ENCODE measurements around the gene THADA.

Gene THADA

DNA sequence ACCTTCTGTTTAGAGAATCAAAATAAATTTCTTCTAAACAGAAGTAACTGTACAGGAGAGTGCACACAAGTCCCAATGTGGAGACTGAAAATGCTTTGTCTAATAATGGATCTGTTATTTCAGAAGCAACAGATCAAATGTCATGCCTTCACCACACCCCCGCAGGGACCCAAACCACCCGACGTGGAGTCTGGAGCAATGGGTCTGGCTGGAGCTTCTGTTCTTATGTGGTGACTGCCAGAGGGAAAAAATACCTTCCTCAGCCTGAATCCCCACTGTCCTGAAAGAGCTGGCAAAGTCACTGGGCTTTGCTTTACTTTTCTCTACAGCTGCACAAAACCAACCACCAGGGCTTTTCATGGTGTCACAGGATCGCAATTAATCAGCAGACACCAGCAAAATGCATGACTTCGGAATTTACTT lies 250.4 kb downstream of the THADA start:
- Histone ChIP-seq H3K9me3 (ENCODE audit: insufficient read depth, low read length) (no peaks in the 10 kb centered on the region), H3K36me3 (replicated peaks; ENCODE audit: low read depth, low read length) (peaks cover 4% of the 10 kb centered on the region), H3K4me1 (ENCODE audit: low read length) (no peaks in the 10 kb centered on the region), H3K9ac (ENCODE audit: low read length) (no peak overlapping the region), H3K4me3 (ENCODE audit: low read length) (no peak overlapping the region), H4K20me1 (ENCODE audit: insufficient read depth, low read length) (no peaks in the 10 kb centered on the region), H3K4me2 (ENCODE audit: low read length) (no peak overlapping the region), H2AFZ (ENCODE audit: low read depth, low read length) (no peak overlapping the region), H3K79me2 (ENCODE audit: low read length) (no peaks in the 10 kb centered on the region), H3K27ac (ENCODE audit: low read length) (no peak overlapping the region), H3K27me3 (ENCODE audit: low read depth, low read length) (no peaks in the 10 kb centered on the region)
- TF ChIP-seq CTCF (IDR thresholded peaks at IDR 0.05; ENCODE audit: low read depth, low read length) (no peak), EZH2phosphoT487 (IDR thresholded peaks at IDR 0.05; ENCODE audit: low read depth) (no peak)

DNA sequence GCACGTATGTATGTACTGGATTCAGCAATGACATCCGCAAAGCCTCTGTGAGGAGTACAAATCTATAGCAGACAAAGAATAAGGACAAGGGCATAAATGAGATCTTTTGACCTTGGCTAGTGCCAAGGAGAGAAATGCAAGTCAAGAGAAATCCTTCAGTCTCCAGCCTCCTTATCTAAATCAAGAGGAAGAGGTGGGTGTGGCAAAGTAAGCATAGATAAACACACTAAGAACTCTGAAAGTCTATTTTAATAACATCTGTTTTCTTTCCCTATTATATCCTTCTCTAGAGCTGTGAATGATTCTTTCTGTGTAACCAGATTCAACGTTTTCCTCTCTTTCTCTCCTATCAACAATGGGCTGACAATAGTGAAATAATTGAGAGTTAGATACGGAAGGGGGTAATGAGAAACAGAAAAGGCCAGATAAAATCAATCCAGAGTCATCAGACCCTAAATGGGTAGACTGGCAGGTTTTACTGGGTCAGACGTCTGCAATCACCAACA lies 250.9 kb downstream of the THADA start:
- Histone ChIP-seq H2AFZ (ENCODE audit: low read depth, low read length) (no peak overlapping the region), H3K27me3 (ENCODE audit: low read depth, low read length) (no peaks in the 10 kb centered on the region), H3K4me2 (ENCODE audit: low read length) (no peak overlapping the region), H3K27ac (ENCODE audit: low read length) (no peak overlapping the region), H3K79me2 (ENCODE audit: low read length) (no peaks in the 10 kb centered on the region), H4K20me1 (ENCODE audit: insufficient read depth, low read length) (no peaks in the 10 kb centered on the region), H3K9ac (ENCODE audit: low read length) (no peak overlapping the region), H3K36me3 (replicated peaks; ENCODE audit: low read depth, low read length) (peaks cover 4% of the 10 kb centered on the region), H3K9me3 (ENCODE audit: insufficient read depth, low read length) (no peaks in the 10 kb centered on the region), H3K4me3 (ENCODE audit: low read length) (no peak overlapping the region), H3K4me1 (ENCODE audit: low read length) (no peaks in the 10 kb centered on the region)
- TF ChIP-seq CTCF (IDR thresholded peaks at IDR 0.05; ENCODE audit: low read depth, low read length) (no peak), EZH2phosphoT487 (IDR thresholded peaks at IDR 0.05; ENCODE audit: low read depth) (no peak)

DNA sequence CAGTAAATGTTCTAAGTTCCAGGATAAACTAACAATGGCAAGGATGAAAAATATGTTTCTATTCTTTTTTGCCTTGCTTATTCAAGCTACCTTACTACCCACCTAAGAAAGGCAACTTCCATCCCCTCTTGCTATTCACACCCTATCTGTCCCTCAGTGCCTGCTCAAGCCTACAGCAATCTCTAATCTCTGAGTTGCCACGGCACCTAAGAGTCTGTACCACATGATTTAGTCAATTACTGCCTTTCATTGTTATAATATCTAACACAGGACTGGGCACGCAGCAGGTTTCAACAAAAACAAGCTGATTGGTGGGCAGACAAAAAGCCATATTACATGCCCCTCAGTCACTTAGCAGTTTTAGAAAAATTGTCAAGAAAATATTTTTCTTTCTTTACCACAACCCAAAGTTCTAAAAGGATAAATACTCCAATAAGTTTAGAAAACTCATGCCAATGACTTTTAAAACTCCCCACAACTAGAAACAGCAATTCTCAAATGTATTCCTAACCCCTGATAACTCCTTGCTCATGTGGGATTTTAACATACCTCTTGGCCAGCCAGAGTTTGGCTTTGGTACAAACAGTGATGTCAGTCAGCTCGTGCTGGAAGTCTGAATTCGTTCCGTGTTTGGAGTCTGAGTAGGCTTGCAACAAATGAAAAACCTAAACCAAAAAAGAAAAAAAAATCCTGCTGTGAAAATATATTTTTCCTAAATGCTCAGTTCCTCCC lies 252.1 kb downstream of the THADA start:
- Histone ChIP-seq H3K9ac (ENCODE audit: low read length) (no peak overlapping the region), H3K27me3 (ENCODE audit: low read depth, low read length) (no peaks in the 10 kb centered on the region), H2AFZ (ENCODE audit: low read depth, low read length) (no peak overlapping the region), H3K79me2 (ENCODE audit: low read length) (no peaks in the 10 kb centered on the region), H3K9me3 (ENCODE audit: insufficient read depth, low read length) (no peaks in the 10 kb centered on the region), H3K4me2 (ENCODE audit: low read length) (no peak overlapping the region), H4K20me1 (ENCODE audit: insufficient read depth, low read length) (no peaks in the 10 kb centered on the region), H3K36me3 (replicated peaks; ENCODE audit: low read depth, low read length) (peaks cover 4% of the 10 kb centered on the region), H3K4me1 (ENCODE audit: low read length) (no peaks in the 10 kb centered on the region), H3K4me3 (ENCODE audit: low read length) (no peak overlapping the region), H3K27ac (ENCODE audit: low read length) (no peak overlapping the region)
- TF ChIP-seq CTCF (IDR thresholded peaks at IDR 0.05; ENCODE audit: low read depth, low read length) (no peak), EZH2phosphoT487 (IDR thresholded peaks at IDR 0.05; ENCODE audit: low read depth) (no peak)

DNA sequence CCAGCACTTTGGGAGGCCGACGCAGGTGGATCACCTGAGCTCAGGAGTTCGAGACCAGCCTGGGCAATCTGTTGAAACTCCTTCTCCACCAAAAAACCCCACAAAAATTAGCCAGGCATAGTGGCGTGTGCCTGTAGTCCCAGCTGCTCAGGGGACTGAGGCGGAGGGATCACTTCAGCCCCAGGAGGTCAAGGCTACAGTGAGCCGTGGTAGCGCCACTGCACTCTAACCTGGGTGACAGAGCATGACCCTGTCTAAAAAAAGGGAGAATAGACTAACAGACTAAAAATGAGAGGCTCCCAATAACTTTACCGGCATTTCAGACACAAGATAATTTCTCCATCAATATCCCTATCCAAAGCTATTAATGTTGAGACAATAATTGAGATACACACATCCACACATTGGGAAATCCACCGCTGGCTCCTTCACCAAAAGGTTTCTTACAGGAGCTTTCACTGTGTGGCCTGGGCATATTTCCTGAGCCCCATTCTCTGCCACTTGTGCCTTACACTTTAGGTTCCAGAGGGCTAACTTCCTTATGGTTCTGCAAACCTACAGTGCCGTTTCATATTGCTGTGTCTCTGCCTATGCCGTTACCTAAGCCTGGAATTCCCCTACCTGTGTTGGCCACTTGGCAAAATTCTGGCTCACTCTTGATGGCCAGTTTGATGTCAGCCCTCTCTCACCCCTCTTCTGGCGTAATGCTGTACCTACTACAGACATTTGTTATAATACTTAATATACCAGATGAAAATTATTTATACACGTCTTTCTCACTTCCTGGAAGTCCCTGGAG lies 253.7 kb downstream of the THADA start:
- Histone ChIP-seq H3K27ac (ENCODE audit: low read length) (no peak overlapping the region), H3K4me2 (ENCODE audit: low read length) (no peak overlapping the region), H3K4me1 (ENCODE audit: low read length) (peaks cover 6% of the 10 kb centered on the region), H3K27me3 (ENCODE audit: low read depth, low read length) (no peaks in the 10 kb centered on the region), H4K20me1 (ENCODE audit: insufficient read depth, low read length) (no peaks in the 10 kb centered on the region), H3K9me3 (ENCODE audit: insufficient read depth, low read length) (no peaks in the 10 kb centered on the region), H3K79me2 (ENCODE audit: low read length) (no peaks in the 10 kb centered on the region), H3K36me3 (replicated peaks; ENCODE audit: low read depth, low read length) (peaks cover 4% of the 10 kb centered on the region), H3K4me3 (ENCODE audit: low read length) (no peak overlapping the region), H3K9ac (ENCODE audit: low read length) (no peak overlapping the region), H2AFZ (ENCODE audit: low read depth, low read length) (no peak overlapping the region)
- no peak for TF ChIP-seq CTCF (IDR thresholded peaks at IDR 0.05; ENCODE audit: low read depth, low read length)
- TF ChIP-seq EZH2phosphoT487 (IDR thresholded peaks at IDR 0.05; ENCODE audit: low read depth), result no peak
